BJ (cell line): ENCODE measurements around the gene AGPAT3. TPM values are rescaled to one million over a fixed set of nuclear protein-coding genes. Genes with fewer than 3 reads are reported as not detected.

Experiments used
- CTCF ChIA-PET: fragments of 350-600 bp; formaldehyde crosslinking; extraction: SDS; loops from one replicate; lab custom pipeline; 2021; ENCODE audit warnings: antibody characterized with exemption, inconsistent platforms; lab: Yijun Ruan, JAX
- POLR2A ChIA-PET: fragments of 300-600 bp; sonication (Branson Sonifier 250); formaldehyde crosslinking; extraction: SDS; loops from one replicate; lab custom pipeline; 2021; ENCODE audit warnings: antibody characterized with exemption; lab: Charles Lee
- DNase-seq: peaks from one replicate; pipeline ENCODE4 v3.0.0-alpha.2; 2011; ENCODE audit warnings: low read depth
- H3K27me3 ChIP-seq: 2 replicates; pipeline ENCODE4 v1.6.0; 2011; ENCODE audit warnings: low read length; ENCODE audit not compliant: control insufficient read depth, insufficient read depth
- H3K36me3 ChIP-seq: 2 replicates; pipeline ENCODE4 v1.5.1; 2011; ENCODE audit warnings: low read length; ENCODE audit not compliant: control insufficient read depth, insufficient read depth
- H3K4me3 ChIP-seq: 2 replicates; pipeline ENCODE4 v1.5.1; 2011; ENCODE audit warnings: low read depth, mild to moderate bottlenecking, control low read depth, low read length
- polyA plus RNA-seq: library from polyadenylated mRNA; depleted of rRNA; stranded (reverse); fragments of >200 nt; gene quantifications from 2 replicates; pipeline ENCODE4 v1.2.3, GENCODE V29; 2011
- TF ChIP-seq, protein P1 (sequence below): IDR thresholded peaks from 2 replicates; pipeline ENCODE4 v1.5.1; 2011; ENCODE audit warnings: low read depth, mild to moderate bottlenecking, control low read depth, inconsistent platforms, low read length, moderate library complexity; ENCODE audit not compliant: insufficient read depth

AGPAT3 gene
- polyA plus RNA-seq, 1 experiment = 68.5 TPM

DNA sequence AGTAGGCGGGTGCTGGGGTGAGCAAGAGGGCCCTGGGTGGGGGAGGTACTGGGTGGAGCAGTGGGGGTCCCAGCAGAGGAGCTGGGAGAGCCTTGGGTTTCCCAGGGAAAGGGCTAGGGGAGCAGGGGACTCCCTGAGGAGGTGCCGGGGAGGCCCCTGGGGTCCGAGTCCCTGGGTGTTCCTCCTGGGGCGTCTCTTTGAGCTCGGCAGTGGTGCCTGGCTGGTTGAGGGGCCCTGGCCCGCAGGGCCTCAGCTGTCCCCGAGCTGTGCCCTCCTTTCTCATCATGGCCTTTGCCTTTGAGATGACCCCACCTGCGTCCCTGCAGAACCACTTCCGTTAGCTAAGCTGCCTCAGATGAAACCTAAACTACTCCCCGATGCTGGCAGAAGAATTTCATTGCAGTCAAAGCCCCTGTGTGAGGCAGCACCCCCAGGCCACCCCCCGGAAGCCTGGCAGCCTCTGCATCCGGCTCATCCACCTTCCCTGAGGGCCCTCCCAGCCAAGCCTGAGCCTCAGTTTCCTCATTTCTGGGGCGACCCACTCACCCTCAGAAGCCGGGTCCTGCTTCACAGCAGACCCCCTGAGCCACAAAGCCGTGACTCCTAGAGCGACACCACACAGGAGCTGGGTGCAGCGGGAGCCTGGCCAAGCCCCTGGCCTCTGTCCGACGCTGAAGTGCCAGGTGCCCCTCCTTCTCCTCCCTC, 103.5 kb downstream of the AGPAT3 start:
- TF ChIP-seq, protein P1, sequence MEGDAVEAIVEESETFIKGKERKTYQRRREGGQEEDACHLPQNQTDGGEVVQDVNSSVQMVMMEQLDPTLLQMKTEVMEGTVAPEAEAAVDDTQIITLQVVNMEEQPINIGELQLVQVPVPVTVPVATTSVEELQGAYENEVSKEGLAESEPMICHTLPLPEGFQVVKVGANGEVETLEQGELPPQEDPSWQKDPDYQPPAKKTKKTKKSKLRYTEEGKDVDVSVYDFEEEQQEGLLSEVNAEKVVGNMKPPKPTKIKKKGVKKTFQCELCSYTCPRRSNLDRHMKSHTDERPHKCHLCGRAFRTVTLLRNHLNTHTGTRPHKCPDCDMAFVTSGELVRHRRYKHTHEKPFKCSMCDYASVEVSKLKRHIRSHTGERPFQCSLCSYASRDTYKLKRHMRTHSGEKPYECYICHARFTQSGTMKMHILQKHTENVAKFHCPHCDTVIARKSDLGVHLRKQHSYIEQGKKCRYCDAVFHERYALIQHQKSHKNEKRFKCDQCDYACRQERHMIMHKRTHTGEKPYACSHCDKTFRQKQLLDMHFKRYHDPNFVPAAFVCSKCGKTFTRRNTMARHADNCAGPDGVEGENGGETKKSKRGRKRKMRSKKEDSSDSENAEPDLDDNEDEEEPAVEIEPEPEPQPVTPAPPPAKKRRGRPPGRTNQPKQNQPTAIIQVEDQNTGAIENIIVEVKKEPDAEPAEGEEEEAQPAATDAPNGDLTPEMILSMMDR = no peak
- no peak for DNase-seq
- H3K27me3 ChIP-seq = no peaks in the 10 kb centered on the region
- peaks cover 27% of the 10 kb centered on the region for H3K36me3 ChIP-seq
- POLR2A ChIA-PET = no interaction called here
- CTCF ChIA-PET = no interaction called here
- H3K4me3 ChIP-seq = no peak overlapping the region

DNA sequence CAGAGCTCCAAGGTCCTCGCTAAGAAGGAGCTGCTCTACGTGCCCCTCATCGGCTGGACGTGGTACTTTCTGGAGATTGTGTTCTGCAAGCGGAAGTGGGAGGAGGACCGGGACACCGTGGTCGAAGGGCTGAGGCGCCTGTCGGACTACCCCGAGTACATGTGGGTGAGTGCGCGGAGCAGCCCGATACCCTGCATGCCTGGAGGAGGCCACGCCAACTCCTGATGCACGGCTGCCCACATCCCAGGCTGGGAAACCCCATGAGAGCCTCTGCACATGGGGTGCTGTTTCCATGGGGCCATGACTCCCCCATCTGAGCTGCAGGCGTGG, 104.1 kb downstream of the AGPAT3 start:
- no peak for DNase-seq
- TF ChIP-seq, protein P1 = no peak
- POLR2A ChIA-PET = no interaction called here

DNA sequence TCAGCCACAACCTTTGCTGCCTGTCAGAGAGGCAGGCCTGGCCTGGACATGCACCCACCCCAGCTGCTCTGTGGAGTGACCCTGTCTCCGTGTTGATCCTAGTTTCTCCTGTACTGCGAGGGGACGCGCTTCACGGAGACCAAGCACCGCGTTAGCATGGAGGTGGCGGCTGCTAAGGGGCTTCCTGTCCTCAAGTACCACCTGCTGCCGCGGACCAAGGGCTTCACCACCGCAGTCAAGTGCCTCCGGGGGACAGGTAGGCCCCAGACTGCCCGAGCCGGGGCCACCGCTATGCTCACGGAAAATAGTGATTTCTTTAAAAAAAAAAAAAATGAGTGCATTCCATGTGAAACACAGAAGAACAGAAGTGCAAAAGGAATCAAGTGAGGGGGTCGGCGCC, 105.5 kb downstream of the AGPAT3 start:
- TF ChIP-seq, protein P1 = no peak
- no peaks in the 10 kb centered on the region for H3K27me3 ChIP-seq
- ChIA-PET POLR2A (no interaction called here), CTCF (interaction anchor here (0.7 to 1.4 kb wide), 2 partner anchors 17 to 160 kb away, joined by 3 read pairs; no protein-coding TSS in a partner anchor)
- H3K36me3 ChIP-seq = peaks cover 29% of the 10 kb centered on the region
- DNase-seq = no peak
- H3K4me3 ChIP-seq = no peak overlapping the region

More for the DNA sequence above, 104.1 kb downstream of the AGPAT3 start:
- CTCF ChIA-PET = no interaction called here
- Histone ChIP-seq H3K36me3 (peaks cover 27% of the 10 kb centered on the region), H3K27me3 (no peaks in the 10 kb centered on the region), H3K4me3 (no peak overlapping the region)

DNA sequence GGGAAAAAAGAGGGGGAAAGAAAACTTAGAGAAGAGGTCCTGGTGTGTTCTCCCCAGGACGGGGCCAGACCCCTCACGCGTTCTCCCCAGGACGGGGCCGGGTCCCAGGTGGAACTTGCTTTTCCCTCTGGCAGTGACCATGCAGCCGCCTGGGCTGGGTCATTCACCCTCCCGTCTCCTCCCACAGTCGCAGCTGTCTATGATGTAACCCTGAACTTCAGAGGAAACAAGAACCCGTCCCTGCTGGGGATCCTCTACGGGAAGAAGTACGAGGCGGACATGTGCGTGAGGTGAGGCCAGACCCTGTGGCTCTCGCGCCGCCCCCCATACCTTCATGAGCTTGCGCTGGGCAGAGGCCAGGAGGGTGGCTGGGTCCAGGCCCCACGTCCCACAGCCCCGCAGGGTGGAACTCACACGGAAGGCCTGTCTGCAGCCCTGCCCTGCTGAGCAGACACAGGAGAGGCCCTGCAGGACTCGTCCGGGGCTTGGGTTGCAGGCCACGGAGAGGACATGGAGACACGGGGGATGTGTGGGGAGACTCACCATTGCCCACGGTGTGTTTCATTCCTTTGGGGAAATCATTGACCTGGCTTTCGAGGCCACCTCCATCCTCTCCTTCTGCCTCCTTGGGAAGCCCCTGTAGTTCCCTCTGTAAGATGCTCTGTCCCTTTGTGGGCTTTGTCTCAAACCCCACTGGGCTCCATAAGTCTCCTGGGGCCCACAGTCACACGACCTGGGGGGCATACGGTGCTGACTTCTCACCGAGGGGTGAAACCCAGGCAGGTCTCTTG, 106.4 kb downstream of the AGPAT3 start:
- Histone ChIP-seq H3K27me3 (no peaks in the 10 kb centered on the region), H3K36me3 (peaks cover 29% of the 10 kb centered on the region), H3K4me3 (no peak overlapping the region)
- POLR2A ChIA-PET = no interaction called here
- TF ChIP-seq, protein P1 = no peak
- DNase-seq = no peak
- CTCF ChIA-PET = no interaction called here

DNA sequence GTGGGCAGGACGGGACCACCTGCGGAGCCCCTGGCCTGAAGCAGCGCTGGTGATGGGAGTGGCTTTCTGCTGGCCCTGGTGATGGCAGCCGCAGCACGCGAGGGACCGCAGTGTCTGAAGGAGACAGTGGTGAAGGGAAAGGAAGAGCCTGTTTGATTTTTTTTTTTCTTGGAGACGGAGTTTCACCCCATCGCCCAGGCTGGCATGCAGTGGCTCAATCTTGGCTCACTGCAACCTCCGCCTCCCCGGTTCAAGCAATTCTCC, 106.9 kb downstream of the AGPAT3 start:
- ChIA-PET CTCF (no interaction called here), POLR2A (no interaction called here)
- peaks cover 29% of the 10 kb centered on the region for H3K36me3 ChIP-seq
- TF ChIP-seq, protein P1 = no peak
- no peaks in the 10 kb centered on the region for H3K27me3 ChIP-seq
- no peak overlapping the region for H3K4me3 ChIP-seq
- no peak for DNase-seq
